ENCODE data around the gene TMIGD1.

Gene TMIGD1

DNA sequence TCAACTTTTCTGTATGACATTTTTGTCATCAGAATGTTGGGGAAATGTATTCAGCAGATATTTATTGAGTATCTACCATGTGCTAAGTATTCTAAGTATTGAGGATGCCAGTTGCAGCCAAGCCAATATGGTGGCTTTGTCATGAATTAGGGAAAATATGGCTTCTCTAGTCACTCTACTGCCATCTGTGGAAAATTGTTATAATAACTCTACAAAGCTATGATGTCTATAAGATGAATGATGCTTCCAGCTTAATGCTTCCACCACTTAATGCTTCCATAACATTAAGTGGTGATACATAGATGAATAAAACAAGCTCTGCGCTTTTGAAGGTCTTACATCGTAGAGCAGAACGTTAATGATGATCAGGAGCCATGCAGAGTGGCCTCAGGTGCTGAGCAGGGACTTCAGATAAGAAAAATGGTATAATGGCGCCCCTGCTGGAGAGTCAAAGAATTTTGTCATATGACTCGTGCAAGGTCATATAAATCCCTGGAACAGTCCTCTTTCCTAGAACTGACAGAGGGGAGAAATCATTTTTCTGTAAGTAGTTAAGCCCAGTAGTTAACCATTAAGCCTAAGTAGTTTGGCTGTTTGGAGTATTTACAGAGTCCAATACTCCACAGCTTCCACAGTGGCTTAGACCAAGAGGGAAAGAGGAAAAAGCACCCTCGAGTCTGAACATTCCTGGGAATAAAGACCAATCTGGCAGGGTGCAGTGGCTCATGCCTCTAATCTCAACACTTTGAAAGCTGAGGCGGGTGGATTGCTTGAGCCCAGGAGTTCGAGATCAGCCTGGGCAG, 2.7 kb upstream of the TMIGD1 start:
- peak in 1 of 2 donors; percentile 29 for DNase-seq (ENCODE audit: extremely low read depth in 1 of 2, low read depth in 1 of 2)

DNA sequence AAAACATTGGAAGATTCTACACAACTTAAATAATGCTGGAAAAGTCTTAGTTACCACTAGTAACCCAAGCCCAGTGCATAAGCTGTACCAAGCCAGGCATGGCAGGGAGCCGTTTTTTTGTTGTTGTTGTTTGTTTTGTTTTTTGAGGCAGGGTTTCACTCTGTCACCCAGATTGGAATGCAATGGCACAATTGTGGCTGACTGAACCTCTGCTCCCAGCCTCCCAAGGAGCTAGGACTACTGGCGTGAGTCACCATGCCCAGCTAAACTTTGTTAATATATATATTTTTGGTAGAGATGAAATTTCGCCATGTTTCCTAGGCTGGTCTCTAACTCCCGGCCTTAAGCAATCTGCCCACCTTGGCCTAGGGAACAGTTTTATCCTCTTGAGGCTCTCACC, 564 bp upstream of the TMIGD1 start:
- no peak for DNase-seq (ENCODE audit: extremely low read depth in 1 of 2, low read depth in 1 of 2)

DNA sequence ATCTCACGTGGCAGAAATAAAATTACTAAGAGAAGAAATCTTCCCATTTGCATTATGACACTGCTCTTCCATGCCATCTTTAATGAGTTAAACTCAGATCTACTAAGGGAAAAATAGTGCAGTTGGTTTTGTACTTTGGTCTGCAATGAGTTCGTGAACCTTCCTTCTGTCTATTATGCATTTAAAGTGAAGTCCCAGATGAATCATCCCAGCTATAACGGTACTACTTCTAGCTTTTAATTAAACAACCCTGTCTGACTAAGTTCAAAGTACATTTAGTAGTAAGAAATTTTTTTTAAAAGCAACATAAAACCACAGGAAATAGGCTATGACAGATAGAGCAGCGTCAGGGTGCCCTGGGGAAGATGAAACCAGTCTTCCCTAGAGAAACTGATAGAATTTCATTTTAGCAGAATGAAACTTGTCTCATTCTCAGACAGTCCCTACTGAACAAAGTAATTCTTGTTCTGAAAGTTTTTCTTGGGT, 1.8 kb downstream of the TMIGD1 start:
- DNase-seq (ENCODE audit: extremely low read depth in 1 of 2, low read depth in 1 of 2), result peak in 1 of 2 donors; percentile 45

DNA sequence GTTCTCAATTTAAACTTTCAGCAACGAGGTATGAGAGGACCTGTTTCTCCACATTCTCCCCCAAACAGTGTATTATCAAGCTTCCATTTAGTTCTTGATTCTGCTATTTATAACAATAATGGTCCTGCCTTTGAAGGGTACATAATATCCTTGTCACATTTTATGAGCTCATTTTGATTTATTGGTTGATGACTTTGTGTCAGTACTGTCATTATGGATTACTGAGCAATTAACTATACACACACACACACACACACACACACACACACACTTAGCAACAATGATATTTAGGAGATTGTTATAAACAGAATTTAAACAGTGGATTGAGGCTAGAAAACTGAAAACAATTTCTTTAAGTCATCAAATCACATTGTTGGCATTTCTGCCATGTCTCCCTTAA, 7.0 kb downstream of the TMIGD1 start:
- DNase-seq (ENCODE audit: extremely low read depth in 1 of 2, low read depth in 1 of 2), result no peak

GRCh38 chr17:30324723-30325122, 9.1 kb downstream of the TMIGD1 start:
- DNase-seq (ENCODE audit: extremely low read depth in 1 of 2, low read depth in 1 of 2), result no peak

DNA sequence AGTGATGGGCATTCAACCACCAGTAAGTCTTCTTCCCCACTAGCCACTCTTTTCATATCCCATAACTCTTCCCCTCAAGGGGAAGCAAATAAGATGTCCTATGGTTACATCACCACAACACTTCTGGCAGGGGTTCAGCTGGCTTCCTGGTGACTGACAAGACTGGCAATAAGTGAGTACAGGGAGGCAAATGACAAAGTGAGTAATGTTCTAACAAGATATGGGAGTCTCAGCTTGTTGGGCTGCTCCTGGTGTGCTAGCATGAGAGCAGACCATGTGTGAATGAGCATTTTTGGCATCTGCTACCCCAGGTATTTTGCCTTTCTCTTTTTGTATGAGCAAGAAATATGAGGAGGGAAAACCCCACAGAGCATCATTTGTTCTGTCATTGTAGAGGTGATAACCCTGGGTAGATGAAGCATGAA, 9.9 kb downstream of the TMIGD1 start:
- DNase-seq (ENCODE audit: extremely low read depth in 1 of 2, low read depth in 1 of 2), result no peak

- no peak for DNase-seq (ENCODE audit: extremely low read depth in 1 of 2, low read depth in 1 of 2)
Observed at GRCh38 chr17:30323262-30323894, 10.5 kb downstream of the TMIGD1 start.

- no peak for DNase-seq (ENCODE audit: extremely low read depth in 1 of 2, low read depth in 1 of 2)
Observed at GRCh38 chr17:30321314-30321713, 12.5 kb downstream of the TMIGD1 start.

DNA sequence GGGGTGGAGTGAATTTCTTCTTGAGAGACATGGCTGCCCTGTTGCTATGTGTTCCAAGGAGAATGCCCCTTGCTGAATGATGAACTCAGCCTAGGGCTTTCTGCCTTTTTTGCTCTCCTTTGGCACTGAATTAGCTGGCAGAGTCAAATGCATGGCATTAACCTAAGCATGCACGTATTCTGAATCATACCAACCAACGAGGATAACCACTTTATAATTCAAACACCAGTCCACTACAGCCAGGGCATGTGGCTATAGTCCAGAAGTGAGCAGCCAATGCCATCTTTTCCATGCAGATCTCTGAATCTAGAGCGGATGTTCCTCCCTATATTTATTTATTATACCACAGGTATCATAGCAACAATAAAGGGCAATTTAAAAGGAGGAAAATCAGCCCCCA, 15.7 kb downstream of the TMIGD1 start:
- no peak for DNase-seq (ENCODE audit: extremely low read depth in 1 of 2, low read depth in 1 of 2)

- no peak for DNase-seq (ENCODE audit: extremely low read depth in 1 of 2, low read depth in 1 of 2)
Observed at GRCh38 chr17:30316736-30317135, 17.1 kb downstream of the TMIGD1 start.

GRCh38 chr17:30315106-30315505, 18.8 kb downstream of the TMIGD1 start:
- DNase-seq (ENCODE audit: extremely low read depth in 1 of 2, low read depth in 1 of 2), result no peak

- no peak for DNase-seq (ENCODE audit: extremely low read depth in 1 of 2, low read depth in 1 of 2)
Observed at GRCh38 chr17:30314474-30314873, 19.4 kb downstream of the TMIGD1 start.

GRCh38 chr17:30312226-30312625, 21.6 kb downstream of the TMIGD1 start:
- DNase-seq (ENCODE audit: extremely low read depth in 1 of 2, low read depth in 1 of 2), result no peak

DNA sequence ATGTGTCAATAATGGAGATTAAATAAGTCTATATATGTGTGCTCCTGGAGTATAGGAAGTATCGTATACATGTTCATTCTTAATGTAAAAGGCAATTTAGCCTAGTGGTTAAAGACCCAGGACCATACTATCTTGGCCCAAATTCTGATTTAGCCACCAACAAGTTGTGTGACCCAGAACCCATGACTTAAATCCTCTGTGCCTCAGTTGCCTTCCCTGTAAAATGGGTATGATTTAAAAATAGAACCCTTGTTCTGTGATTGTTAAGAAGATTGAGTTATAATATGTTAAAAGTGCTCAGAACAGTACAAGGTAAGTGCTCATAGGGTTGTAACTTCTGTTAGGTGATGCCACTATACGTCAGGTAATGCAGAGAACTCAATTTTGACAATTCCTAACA, 23.3 kb downstream of the TMIGD1 start:
- DNase-seq (ENCODE audit: extremely low read depth in 1 of 2, low read depth in 1 of 2), result no peak

- no peak for DNase-seq (ENCODE audit: extremely low read depth in 1 of 2, low read depth in 1 of 2)
Observed at GRCh38 chr17:30309591-30309990, 24.3 kb downstream of the TMIGD1 start.

- no peak for DNase-seq (ENCODE audit: extremely low read depth in 1 of 2, low read depth in 1 of 2)
Observed at GRCh38 chr17:30308406-30308805, 25.5 kb downstream of the TMIGD1 start.

DNA sequence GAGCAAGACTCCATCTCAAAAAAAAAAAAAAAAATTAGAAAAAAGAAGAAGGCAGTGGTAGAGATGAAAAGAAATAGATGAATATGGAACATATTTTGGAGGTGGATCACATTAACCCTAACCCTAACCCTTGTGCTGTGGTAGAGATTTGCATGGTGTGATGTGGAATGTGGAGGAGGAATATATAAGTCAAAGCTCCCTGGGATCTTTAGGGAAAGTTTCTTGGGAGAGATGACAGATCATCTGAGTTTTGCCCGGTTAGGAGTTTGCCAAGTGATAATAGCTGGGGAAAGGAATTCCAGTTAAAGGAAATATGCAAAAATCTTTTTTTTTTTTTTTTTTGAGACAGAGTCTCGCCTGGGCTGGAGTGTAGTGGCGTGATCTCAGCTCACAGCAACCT, 29.1 kb downstream of the TMIGD1 start:
- DNase-seq (ENCODE audit: extremely low read depth in 1 of 2, low read depth in 1 of 2), result no peak

DNA sequence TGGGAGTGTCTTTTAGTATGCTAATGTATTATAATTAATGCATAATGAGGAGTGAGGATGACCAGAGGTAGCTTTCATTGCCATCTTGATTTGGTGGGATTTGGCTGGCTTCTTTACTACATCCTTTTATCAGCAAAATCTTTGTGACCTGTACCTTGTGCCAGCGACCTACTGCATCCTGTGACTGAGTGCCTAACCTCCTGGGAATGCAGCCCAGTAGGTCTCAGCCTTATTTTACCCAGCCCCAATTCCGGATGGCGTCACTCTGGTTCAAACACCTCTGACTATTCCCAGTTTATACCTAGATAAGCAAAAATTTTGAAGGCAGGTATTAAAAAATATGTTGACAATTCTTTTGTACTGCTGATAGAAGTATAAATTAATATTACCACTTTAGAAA, 31.6 kb downstream of the TMIGD1 start:
- no peak for DNase-seq (ENCODE audit: extremely low read depth in 1 of 2, low read depth in 1 of 2)

- no peak for DNase-seq (ENCODE audit: extremely low read depth in 1 of 2, low read depth in 1 of 2)
Observed at GRCh38 chr17:30300818-30301217, 33.0 kb downstream of the TMIGD1 start.

DNA sequence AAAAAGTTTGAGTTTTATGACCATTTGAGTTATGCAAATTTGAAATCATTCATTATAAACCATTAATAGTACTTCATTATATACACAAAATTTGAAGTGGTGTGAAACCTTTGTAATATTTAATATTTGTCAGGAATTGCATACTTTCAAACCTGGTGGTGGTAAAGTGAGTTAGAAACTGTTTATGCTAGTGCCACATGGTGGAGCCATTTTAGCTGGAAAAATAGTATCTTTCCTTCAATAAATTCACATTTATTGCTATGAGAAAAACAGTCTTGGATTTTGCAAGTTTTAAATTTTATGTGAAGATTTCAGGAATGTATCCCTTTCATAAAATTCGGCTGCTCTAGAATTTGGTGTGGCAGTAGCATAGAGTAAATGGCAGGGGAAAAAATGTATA, 34.9 kb downstream of the TMIGD1 start:
- no peak for DNase-seq (ENCODE audit: extremely low read depth in 1 of 2, low read depth in 1 of 2)

GRCh38 chr17:30297715-30298114, 36.1 kb downstream of the TMIGD1 start:
- no peak for DNase-seq (ENCODE audit: extremely low read depth in 1 of 2, low read depth in 1 of 2)

DNA sequence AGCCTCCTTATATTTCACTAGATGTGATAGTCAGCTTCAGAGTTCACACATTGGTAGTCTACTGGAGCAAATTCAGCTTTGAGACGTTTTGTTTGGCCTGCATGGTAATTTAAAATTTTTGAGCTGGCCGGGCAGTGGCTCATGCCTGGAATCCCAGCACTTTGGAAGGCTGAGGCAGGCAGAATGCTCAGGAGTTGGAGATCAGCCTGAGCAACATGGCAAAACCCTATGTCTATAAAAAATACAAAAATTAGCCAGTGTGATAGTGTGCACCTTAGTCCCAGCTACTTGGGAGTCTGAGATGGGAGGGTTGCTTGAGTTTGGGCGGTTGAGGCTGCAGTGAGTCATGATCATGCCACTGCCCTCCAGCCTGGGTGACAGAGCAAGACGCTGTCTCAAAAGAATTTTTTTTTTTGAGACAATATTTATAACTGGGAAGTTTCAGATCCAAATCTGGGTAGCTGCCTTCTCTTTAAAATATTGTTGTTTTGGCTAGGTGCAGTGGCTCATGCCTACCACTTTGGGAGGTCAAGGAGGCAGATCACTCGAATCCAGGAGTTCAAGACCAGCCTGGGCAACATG, 37.3 kb downstream of the TMIGD1 start:
- DNase-seq (ENCODE audit: extremely low read depth in 1 of 2, low read depth in 1 of 2), result no peak
